HCT116 (cell line): Measurements from ENCODE around the gene CGB7.

Experiments used
- POLR2AphosphoS5 ChIP-seq: IDR thresholded peaks from 2 replicates; pipeline ENCODE4 v1.6.1; 2011; ENCODE audit warnings: mild to moderate bottlenecking, low read depth, low read length, moderate library complexity
- RAD21 ChIP-seq: IDR thresholded peaks from 2 replicates; pipeline ENCODE4 v1.6.1; 2012; ENCODE audit warnings: low read depth, mild to moderate bottlenecking

DNA sequence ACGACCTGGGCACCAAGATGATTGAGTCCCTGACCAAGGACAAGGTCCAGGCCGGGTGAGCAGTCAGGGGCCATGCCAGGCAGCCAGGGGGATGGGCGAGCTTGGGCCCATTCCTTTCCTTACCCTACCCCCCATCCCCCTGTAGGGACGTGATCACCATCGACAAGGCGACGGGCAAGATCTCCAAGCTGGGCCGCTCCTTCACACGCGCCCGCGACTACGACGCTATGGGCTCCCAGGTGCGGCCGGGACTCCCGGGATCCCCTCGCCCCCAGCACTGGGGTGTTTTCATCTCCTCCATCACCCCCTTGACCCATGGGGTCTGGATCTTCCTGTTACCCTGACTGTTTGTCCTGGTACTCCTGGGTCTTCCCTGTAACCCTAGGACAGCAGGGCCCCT is 47.7 kb downstream of the CGB7 start:
- no peak for TF ChIP-seq POLR2AphosphoS5
- TF ChIP-seq RAD21: no peak
